ENCODE measurements around the gene HS2ST1.
"Not testable (repeated sequence)": the region's sequence is repeated elsewhere in the genome, so short reads cannot be mapped to it uniquely, and the experiment has no call there.

Gene HS2ST1

DNA sequence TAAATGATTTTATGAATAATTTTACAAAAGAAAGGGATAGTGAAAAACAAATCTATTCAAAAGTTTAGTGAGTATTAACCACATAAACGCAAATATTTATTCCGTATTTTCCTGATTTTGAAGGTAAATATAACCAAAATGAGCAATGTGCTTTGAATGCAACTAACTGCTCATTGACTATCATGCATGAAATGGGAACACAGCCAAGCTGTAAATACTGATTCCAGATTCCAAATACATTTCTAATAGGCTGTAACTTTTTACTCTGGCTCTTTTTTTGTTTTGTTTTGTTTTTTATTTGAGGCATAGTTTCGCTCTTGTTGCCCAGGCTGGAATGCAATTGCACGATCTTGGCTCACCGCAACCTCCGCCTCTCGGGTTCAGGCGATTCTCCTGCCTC, 42.3 kb upstream of the HS2ST1 start:
- TF ChIP-seq, protein P1, sequence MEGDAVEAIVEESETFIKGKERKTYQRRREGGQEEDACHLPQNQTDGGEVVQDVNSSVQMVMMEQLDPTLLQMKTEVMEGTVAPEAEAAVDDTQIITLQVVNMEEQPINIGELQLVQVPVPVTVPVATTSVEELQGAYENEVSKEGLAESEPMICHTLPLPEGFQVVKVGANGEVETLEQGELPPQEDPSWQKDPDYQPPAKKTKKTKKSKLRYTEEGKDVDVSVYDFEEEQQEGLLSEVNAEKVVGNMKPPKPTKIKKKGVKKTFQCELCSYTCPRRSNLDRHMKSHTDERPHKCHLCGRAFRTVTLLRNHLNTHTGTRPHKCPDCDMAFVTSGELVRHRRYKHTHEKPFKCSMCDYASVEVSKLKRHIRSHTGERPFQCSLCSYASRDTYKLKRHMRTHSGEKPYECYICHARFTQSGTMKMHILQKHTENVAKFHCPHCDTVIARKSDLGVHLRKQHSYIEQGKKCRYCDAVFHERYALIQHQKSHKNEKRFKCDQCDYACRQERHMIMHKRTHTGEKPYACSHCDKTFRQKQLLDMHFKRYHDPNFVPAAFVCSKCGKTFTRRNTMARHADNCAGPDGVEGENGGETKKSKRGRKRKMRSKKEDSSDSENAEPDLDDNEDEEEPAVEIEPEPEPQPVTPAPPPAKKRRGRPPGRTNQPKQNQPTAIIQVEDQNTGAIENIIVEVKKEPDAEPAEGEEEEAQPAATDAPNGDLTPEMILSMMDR (IDR thresholded peaks at IDR 0.05), result no peak
- no peak for DNase-seq
- H3K27me3 ChIP-seq, result no peaks in the 10 kb centered on the region
- peaks cover 0 to 10% (median 2%) of the 10 kb centered on the region in 4 donors for H3K4me1 ChIP-seq
- no peak overlapping the region for H3K4me3 ChIP-seq
- intact Hi-C loops (cut with DNase I; ENCODE audit: low total_unique reads), result no loop called here
- no peaks in the 10 kb centered on the region for H3K9me3 ChIP-seq
- H3K27ac ChIP-seq, result no peak overlapping the region
- peaks cover 0 to 10% (median under 1%) of the 10 kb centered on the region in 3 donors for H3K36me3 ChIP-seq

DNA sequence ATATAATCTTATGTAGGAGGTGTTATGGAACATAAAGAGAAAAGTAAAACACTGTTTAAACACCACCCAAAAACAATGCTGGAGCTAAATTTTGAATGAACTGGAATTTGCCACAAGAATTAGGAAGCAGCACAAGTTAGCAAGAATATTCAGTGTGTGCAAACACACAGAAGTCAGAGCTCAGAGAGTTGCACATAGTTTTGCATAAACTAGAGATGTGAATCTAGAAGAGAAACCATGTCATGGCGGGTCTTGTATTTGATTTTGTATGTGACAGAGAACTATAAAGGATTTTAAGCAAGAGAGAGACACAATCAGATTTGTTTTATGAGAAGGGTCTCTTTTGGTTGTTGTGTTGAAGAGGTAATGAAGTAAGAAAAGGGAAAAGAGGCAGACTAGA, 38.7 kb upstream of the HS2ST1 start:
- Histone ChIP-seq H3K27ac (no peak overlapping the region), H3K9me3 (no peaks in the 10 kb centered on the region), H3K4me1 (no peaks in the 10 kb centered on the region), H3K4me3 (no peak overlapping the region), H3K27me3 (no peaks in the 10 kb centered on the region), H3K36me3 (peaks cover 14 to 25% (median 19%) of the 10 kb centered on the region in 3 donors)
- no peak for DNase-seq
- TF ChIP-seq, protein P1 (IDR thresholded peaks at IDR 0.05), result no peak
- intact Hi-C loops (cut with DNase I; ENCODE audit: low total_unique reads), result no loop called here

DNA sequence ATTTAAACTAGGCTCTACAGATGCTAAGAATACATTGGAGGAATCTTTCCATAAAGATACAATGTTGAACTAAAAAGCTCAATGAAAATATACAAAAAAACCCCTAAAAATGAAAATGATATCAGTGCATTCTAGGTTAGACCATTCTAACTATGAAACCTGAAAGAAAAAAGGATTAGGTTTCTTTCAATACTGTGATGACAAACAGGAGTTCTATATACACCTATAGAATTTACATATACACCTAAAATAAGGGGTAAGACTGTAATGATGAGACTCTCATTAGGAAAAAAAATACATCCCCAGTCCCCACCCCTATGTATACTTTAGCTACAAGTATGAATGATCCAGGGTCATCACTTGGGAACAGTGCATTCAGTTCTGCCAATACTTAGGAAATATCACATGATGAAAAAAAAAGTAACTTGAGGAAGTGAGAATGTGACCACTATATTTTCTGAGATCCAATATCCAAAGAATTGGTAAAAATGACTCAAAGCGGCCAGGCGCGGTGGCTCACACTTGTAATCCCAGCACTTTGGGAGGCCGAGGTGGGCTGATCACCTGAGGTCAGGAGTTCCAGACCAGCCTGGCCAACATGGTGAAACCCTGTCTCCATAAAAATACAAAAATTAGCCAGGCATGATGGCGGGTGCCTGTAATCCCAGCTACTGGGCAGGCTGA, 26.8 kb upstream of the HS2ST1 start:
- DNase-seq, result no peak
- no peak overlapping the region for H3K4me3 ChIP-seq
- no peaks in the 10 kb centered on the region for H3K36me3 ChIP-seq
- no peak overlapping the region for H3K27ac ChIP-seq
- H3K4me1 ChIP-seq, result peaks cover 0 to 18% (median 0%) of the 10 kb centered on the region in 4 donors
- intact Hi-C loops (cut with DNase I; ENCODE audit: low total_unique reads), result no loop called here
- TF ChIP-seq, protein P1 (IDR thresholded peaks at IDR 0.05), result no peak
- no peaks in the 10 kb centered on the region for H3K27me3 ChIP-seq
- no peaks in the 10 kb centered on the region for H3K9me3 ChIP-seq

DNA sequence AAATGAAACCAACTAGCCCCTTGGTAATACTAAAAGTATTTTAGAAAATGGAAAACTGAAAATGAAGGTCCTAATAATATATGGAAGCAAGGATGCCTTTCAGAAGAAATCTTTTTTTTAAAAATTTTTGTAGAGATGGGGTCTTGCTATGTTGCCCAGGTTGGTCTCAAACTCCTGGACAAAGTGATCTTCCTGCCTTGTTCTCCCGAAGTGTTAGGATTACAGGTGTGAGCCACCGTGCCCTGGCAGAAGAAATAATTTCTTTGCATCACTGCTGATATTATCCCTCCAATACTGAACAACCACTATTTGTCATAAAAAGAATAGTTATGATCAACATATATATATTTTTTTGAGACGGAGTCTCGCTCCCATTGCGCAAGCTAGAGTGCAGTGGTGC, 26.1 kb upstream of the HS2ST1 start:
- Histone ChIP-seq H3K4me1 (peaks cover 0 to 18% (median 0%) of the 10 kb centered on the region in 4 donors), H3K36me3 (no peaks in the 10 kb centered on the region), H3K4me3 (no peak overlapping the region), H3K27ac (no peak overlapping the region), H3K9me3 (no peaks in the 10 kb centered on the region), H3K27me3 (no peaks in the 10 kb centered on the region)
- intact Hi-C loops (cut with DNase I; ENCODE audit: low total_unique reads), result no loop called here
- DNase-seq, result no peak
- TF ChIP-seq, protein P1 (IDR thresholded peaks at IDR 0.05), result no peak

DNA sequence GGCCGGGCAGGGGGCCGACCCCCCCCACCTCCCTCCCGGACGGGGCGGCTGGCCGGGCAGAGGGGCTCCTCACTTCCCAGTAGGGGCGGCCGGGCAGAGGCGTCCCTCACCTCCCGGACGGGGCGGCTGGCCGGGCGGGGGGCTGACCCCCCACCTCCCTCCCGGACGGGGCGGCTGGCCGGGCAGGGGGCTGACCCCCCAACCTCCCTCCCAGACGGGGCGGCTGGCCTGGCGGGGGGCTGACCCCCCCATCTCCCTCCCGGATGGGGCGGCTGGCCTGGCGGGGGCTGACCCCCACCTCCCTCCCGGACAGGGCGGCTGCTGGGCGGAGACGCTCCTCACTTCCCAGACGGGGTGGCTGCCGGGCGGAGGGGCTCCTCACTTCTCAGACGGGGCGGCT, 15.0 kb upstream of the HS2ST1 start:
- H3K4me3 ChIP-seq; H3K4me1 ChIP-seq; intact Hi-C loops (cut with DNase I; ENCODE audit: low total_unique reads); H3K9me3 ChIP-seq; DNase-seq; H3K27ac ChIP-seq; H3K27me3 ChIP-seq: not testable (repeated sequence)
- peaks cover 0 to 11% (median 4%) of the 10 kb centered on the region in 3 donors for H3K36me3 ChIP-seq

DNA sequence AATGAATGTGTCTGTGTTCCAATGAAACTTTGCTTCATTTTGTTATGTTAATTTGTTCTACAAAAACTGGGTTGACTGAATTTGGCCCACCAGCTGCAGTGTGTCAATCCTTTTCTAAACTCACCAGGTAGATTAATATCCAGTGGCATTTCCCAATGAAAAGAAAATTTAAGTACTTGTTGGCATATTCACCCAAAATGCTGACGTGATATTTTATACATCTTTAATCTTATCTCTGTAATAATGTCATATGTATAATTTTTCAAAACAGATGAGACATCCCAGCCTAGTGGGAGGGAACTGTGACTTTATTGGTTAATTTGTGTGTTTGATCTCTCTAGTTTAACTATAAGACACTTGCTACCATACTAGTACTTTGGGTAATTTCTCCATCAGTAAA, 8.6 kb upstream of the HS2ST1 start:
- no peak overlapping the region for H3K4me3 ChIP-seq
- TF ChIP-seq, protein P1 (IDR thresholded peaks at IDR 0.05), result no peak
- H3K4me1 ChIP-seq, result peaks cover 0 to 10% (median 4%) of the 10 kb centered on the region in 4 donors
- H3K27ac ChIP-seq, result no peak overlapping the region
- intact Hi-C loops (cut with DNase I; ENCODE audit: low total_unique reads), result no loop called here
- no peaks in the 10 kb centered on the region for H3K27me3 ChIP-seq
- no peak for DNase-seq
- no peaks in the 10 kb centered on the region for H3K9me3 ChIP-seq
- H3K36me3 ChIP-seq, result peaks cover 0 to 1% (median 0%) of the 10 kb centered on the region in 3 donors
